Activated naive CD8-positive, alpha-beta T cell (primary cell): ENCODE measurements around the gene TSPOAP1.

ENCODE experiments used
- H3K27ac Mint-ChIP-seq: one replicate; pipeline ENCODE4 v1.8.0; 2021; ENCODE audit warnings: mixed read lengths
- H3K27me3 Mint-ChIP-seq: one replicate; pipeline ENCODE4 v1.8.0; 2021; ENCODE audit warnings: mixed read lengths
- H3K36me3 Mint-ChIP-seq: one replicate; pipeline ENCODE4 v1.8.0; 2021; ENCODE audit warnings: mixed read lengths
- H3K4me1 Mint-ChIP-seq: one replicate; pipeline ENCODE4 v1.8.0; 2021; ENCODE audit warnings: low read depth, mixed read lengths
- H3K4me3 Mint-ChIP-seq: one replicate; pipeline ENCODE4 v1.8.0; 2021; ENCODE audit warnings: mild to moderate bottlenecking, mixed read lengths
- H3K9me3 Mint-ChIP-seq: one replicate; pipeline ENCODE4 v1.8.0; 2021; ENCODE audit warnings: low read depth, mixed read lengths

TSPOAP1 gene

DNA sequence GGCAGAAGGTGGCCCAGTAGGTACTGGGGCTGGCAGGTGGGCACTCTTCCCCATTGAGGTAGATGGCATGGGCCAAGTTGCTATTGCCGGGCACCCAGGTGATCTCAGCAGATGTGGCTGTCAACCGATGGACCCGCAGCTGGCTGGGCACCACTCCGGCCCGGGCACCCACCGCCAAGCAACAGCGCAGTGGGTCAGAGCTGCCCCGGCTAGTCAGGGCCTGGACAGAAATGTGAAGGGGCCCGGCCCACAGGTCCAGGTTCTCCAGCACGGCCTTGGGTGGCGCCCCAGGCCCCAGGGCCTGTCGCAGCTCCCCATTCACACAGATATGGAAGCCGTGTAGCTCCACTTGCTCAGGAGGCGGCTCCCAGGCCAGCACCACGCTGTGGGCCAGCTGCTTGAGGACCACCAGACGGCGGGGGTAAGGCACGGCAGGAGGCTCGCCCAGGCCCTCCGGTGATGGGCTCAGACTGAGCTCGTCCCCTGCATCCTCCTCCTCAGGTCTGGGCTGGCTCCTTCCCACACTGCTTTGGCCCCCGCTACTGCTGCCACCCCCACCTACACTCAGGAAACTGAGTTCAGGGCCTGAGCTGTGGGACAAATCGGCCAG is 16.5 kb downstream of the TSPOAP1 start:
- Mint-ChIP-seq H3K27ac (no peak overlapping the region), H3K4me1 (no peaks in the 10 kb centered on the region), H3K36me3 (peaks cover 5% of the 10 kb centered on the region), H3K27me3 (no peaks in the 10 kb centered on the region), H3K9me3 (no peaks in the 10 kb centered on the region), H3K4me3 (no peak overlapping the region)

DNA sequence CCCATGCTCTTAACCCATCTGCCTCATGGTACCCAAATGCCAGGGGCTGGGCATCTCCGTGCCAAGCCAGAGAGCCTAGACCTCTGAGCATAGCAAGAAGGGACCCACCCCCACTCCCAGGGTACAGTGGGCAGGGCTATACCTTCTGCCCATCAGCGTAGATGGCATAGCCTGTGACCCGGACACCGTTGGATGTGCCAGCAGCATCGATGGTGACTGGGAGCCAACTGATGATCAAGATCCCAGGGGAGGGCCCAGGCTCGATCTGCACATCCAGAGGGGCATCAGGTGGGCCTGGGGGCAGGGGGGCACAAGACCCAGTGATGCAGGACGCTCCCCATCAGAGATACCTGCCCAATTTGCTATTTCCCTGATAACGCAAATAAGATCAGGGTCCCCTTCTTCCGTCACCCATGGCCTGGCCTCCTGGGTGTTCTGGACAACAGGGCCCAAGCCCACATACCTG is 17.1 kb downstream of the TSPOAP1 start:
- Mint-ChIP-seq H3K27me3 (no peaks in the 10 kb centered on the region), H3K4me3 (no peak overlapping the region), H3K27ac (no peak overlapping the region), H3K4me1 (no peaks in the 10 kb centered on the region), H3K36me3 (peaks cover 7% of the 10 kb centered on the region), H3K9me3 (no peaks in the 10 kb centered on the region)

DNA sequence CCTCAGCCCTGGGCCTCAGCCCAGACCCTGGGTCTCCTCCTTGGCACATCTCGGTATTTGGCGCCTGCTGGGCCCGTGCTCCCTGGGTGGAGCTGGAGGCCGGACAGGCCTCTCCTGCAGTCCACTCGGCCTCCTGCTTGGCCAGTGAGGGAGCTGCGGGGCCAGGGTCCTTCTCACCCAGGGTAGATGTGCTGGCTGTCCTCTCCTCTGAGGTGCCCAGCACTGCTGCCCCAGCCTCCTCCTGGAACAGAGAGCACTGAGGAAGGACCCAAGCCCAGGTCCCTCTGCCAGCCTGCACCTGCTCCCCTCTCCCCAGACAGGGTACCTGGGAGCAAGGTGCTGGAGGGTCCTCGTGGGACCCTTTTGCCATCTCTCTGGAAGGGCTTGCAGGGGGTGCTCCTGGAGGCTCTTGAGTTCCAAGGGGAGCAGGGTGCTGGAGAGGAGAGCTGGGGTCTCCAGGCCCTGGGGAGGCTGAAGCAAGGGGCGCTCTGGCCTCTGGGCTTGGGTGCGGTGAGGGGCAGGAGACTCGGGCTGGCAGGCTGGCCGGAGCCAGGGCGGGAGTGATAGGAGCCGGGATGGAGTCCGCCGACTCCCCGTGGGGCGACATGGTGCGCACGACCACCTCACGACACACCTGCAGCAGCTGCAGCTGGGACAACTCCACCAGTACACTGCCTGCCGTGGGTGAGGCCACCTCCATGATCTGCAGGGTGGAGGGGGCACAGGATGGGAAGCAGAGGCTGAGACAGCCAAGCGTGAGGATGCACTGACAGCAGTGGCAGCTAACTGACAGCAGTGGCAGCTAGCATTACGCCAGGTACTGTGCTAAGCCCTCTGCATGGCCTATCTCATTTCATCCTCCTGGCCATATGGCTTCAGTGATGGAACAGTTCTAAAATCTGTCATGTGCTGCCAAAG is 17.8 kb downstream of the TSPOAP1 start:
- Mint-ChIP-seq H3K4me3 (no peak overlapping the region), H3K27ac (no peak overlapping the region), H3K9me3 (no peaks in the 10 kb centered on the region)

DNA sequence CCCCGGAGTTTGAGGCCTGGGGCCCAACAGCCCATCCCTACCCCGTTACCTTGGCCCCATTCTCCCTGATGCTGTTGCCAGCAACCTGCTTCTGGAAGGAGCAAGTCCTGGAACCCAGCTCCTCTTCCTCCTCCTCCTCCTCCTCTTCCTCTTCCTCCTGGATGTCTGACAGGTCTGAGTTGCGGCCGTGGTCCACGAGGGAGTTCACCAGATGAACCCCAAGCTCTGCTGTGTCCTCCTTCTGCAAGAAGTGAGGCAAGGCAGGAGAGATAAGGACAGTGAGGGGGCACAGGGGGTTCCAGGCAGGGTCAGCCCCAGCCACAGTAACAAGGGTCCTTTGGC is 18.7 kb downstream of the TSPOAP1 start:
- no peaks in the 10 kb centered on the region for H3K27me3 Mint-ChIP-seq
- H3K9me3 Mint-ChIP-seq, result no peaks in the 10 kb centered on the region
- peaks cover 7% of the 10 kb centered on the region for H3K36me3 Mint-ChIP-seq
- no peak overlapping the region for H3K27ac Mint-ChIP-seq
- no peaks in the 10 kb centered on the region for H3K4me1 Mint-ChIP-seq
- no peak overlapping the region for H3K4me3 Mint-ChIP-seq

More for the DNA sequence above, 17.8 kb downstream of the TSPOAP1 start:
- Mint-ChIP-seq H3K36me3 (peaks cover 7% of the 10 kb centered on the region), H3K4me1 (no peaks in the 10 kb centered on the region), H3K27me3 (no peaks in the 10 kb centered on the region)

DNA sequence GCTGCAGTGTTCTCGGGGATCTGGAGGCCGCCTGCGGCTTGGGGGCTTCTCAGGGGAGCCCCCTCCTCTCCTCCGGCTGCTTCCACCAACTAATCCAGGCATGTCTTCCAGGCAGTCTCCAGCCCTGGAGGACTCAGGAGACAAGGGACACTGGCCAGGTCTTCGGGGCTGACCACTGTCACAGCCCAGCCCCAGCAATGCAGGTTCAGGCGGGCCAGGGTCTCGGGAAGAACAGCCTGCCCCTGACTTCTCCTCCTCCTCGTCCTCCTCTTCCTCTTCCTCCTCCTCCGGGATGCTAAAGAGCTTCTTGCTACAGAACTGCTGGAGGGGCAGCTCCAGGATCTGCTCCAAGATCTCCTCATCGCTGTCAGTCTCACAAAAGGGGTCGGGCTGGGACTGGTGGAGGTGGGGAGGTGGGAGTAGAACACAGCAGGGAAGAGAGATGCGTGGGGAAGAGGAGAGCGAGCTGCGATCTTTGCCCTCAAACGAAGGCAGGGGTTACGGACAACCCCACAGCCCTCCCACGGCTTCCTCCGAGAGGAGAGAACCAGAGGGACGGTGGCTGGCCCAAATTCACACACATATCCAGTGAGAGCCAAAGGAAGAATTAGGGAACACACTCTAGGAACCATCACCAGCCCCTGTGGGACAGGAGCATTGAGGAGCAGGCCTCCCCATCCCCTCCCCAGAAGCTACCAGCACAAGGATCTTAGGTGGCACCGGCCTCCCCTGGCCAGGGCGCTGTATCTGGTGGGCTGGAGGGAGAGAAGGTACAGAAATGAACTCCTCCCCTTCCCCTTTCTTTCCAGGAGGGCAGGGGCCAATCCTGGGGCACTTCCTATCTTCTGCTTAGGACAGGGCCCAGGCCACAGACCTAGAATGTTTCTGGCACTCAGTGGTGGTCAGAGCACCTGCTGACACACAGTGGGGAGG is 19.3 kb downstream of the TSPOAP1 start:
- H3K4me1 Mint-ChIP-seq, result peaks cover under 1% of the 10 kb centered on the region
- H3K9me3 Mint-ChIP-seq, result no peaks in the 10 kb centered on the region
- H3K4me3 Mint-ChIP-seq, result no peak overlapping the region
- H3K27me3 Mint-ChIP-seq, result no peaks in the 10 kb centered on the region
- peaks cover 7% of the 10 kb centered on the region for H3K36me3 Mint-ChIP-seq
- no peak overlapping the region for H3K27ac Mint-ChIP-seq

DNA sequence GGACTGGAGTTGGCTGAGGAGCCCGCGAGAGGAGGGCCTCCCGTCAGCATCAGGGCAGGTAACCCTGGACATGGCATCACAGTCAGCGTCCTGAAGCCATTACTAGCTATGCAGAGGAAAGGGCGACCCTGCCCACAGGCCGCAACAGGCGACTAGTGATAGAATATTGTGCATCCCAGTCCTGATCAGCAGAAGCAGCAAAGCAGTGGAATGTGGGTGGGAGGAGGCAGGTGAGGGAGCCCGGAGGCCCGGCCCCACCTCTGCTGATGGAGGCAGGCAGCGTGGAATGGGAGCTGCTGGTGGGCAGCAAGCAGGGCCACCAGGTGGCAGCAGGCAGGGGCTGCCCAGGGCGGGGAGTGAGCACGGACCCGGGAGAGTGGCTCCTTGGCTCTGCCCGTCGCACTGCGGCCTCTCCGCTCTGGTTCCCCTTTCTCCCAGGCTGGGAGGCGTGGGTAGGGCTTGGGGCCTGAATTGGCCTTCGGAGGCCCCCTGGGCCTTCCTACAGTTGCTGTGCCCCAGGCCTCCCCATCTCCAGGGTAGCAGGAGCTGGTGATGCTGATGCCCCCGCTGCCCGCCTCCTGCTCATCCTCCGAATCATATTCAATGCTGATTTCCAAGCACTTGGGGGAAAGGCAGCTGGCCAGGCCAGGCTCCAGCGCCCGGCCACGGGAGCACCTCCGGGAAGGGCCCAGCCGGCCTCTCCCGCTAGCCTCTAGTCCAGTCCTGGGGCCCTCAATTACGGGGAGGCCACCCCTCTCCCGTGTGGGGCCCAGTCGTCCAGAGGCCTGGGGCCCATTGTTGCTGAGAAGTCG is 20.2 kb downstream of the TSPOAP1 start:
- Mint-ChIP-seq H3K27me3 (no peaks in the 10 kb centered on the region), H3K27ac (no peak overlapping the region), H3K9me3 (no peaks in the 10 kb centered on the region), H3K4me3 (no peak overlapping the region), H3K36me3 (peaks cover 7% of the 10 kb centered on the region), H3K4me1 (peaks cover 2% of the 10 kb centered on the region)

DNA sequence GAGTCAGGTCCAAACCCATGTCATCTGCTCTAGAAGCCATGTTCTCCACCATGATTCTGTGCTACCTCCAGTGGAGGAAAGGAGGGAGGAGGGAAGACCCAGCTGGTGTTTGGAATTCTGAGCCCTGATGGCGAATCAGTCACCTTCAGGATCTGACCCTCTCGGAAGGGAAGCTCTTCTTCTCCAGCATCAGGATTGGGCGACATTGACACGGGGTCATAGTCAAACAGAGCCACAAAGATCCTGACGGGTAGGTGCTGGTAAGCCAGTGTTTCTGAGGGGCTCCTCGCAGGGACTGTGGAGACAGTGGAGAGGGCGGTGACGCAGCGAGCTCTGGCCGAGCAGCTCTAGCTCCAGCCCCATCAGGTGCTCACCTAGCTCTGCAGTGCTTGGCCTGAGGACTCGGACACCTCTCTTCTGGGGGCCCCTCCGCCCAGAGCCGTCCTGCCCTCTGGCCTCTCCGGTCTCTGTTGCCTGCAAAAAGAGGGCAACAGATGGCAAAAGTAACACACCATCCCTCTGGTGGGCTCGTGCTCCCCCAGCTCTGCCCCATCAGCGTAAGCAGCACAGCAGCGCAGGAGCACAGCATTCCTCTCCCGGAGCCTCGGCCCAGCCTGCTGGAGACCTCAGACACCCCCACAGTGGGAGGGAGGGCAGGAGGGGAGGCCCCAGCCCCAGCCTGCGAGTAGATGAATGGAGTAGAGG is 21.0 kb downstream of the TSPOAP1 start:
- no peaks in the 10 kb centered on the region for H3K9me3 Mint-ChIP-seq

DNA sequence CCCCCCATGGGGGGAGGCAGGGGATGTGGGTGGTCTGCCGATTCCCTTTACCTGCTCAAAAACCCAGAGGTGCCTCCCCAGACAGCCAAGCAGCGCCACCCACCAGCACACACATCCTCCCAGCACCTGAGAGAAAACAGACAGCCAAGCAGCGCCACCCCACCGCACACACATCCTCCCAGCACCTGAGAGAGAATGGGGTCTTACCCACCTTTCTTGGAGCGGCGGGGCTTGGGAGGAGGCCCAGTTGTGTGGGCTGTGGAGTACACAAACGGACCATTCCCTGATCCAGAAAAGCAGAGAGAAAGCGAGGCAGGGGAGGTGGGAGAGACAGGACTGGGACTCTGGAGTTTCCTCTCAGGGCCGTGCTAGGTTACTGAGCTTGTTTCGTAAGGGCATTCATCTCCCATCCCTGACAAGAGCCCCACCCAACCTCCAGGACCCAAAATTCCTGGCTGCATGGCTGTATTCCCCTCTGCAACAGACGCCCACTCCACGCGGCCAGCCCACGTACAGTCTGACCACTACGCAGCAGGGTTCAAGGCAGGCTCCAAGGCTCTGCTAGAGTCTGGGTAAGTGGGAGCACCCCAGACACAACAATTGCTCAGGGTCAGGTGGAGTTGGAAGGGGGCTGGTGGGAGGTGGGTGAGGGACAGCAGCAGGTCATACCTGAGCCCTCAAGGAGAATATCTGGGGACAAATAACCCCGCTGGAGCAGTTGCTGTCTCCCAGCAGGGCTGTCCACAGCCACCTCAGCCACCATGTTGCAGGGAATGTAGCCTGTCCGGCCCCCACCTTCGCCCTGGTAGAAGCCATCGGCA is 22.3 kb downstream of the TSPOAP1 start:
- peaks cover 2% of the 10 kb centered on the region for H3K4me1 Mint-ChIP-seq
- no peak overlapping the region for H3K27ac Mint-ChIP-seq
- no peak overlapping the region for H3K4me3 Mint-ChIP-seq
- H3K9me3 Mint-ChIP-seq, result no peaks in the 10 kb centered on the region
- peaks cover 7% of the 10 kb centered on the region for H3K36me3 Mint-ChIP-seq
- H3K27me3 Mint-ChIP-seq, result no peaks in the 10 kb centered on the region

More for the DNA sequence above, 21.0 kb downstream of the TSPOAP1 start:
- H3K4me1 Mint-ChIP-seq, result peaks cover 2% of the 10 kb centered on the region
- no peak overlapping the region for H3K4me3 Mint-ChIP-seq
- peaks cover 7% of the 10 kb centered on the region for H3K36me3 Mint-ChIP-seq
- H3K27me3 Mint-ChIP-seq, result no peaks in the 10 kb centered on the region
- no peak overlapping the region for H3K27ac Mint-ChIP-seq

DNA sequence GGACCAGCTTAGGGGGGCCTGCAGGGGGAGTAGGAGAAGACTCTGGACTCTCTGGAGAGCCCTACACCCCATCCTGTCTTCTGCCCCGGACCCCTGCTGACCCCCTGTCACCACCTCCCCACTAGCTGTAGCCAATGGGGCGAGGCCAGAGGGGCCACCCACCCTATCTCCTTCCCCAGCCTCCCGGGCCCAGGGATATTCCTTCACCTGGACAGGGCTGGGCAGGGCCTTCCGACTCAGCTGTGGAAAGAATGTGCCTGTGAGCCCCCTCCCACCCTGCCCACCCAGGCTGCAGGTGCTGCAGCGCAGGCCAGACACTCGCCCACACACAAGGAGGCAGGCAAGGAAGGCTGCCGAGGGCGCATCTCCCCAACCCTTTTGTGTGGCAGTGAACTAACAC is 23.0 kb downstream of the TSPOAP1 start:
- H3K9me3 Mint-ChIP-seq, result no peaks in the 10 kb centered on the region
- H3K36me3 Mint-ChIP-seq, result peaks cover 7% of the 10 kb centered on the region
- H3K4me3 Mint-ChIP-seq, result no peak overlapping the region
- no peak overlapping the region for H3K27ac Mint-ChIP-seq
- no peaks in the 10 kb centered on the region for H3K27me3 Mint-ChIP-seq
- H3K4me1 Mint-ChIP-seq, result peaks cover 2% of the 10 kb centered on the region

DNA sequence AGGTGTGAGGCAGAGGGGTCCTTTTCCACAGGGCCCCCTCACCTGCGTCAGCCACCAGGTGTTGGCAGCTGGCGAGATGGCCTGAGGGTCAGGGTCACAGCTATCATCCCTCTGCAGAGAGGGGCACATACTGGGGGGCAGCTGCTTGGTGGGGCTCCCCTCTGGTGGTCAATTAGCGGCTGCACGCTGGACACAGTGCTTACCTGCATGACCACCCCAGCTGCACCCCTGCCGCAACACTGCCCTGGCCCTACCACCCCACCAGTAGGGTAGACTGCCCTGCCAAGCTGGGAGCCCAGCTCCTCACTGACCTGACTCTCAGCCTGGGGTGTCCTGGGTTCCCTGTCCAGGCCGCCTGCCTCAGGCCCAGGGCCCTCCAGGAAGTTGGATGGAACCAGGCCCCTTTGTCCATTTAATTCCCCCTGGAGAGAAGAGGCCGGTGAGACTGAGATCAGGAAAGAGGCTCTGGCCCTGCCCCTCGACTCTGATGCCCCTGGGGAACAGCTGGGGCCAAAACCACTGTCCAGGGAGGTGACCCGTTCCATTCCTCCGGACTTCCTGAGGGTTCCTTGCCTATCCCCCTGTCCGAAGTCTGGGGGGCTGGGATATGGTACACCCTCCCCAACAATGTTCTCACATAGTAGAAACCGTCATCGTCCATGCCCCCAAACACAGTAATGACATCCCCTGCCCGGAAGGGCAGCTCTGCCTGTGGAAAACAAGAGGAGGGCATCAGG is 23.7 kb downstream of the TSPOAP1 start:
- peaks cover 6% of the 10 kb centered on the region for H3K36me3 Mint-ChIP-seq
- no peaks in the 10 kb centered on the region for H3K9me3 Mint-ChIP-seq
- H3K27ac Mint-ChIP-seq, result no peak overlapping the region
- no peak overlapping the region for H3K4me3 Mint-ChIP-seq
- H3K4me1 Mint-ChIP-seq, result peaks cover 2% of the 10 kb centered on the region
- H3K27me3 Mint-ChIP-seq, result no peaks in the 10 kb centered on the region

DNA sequence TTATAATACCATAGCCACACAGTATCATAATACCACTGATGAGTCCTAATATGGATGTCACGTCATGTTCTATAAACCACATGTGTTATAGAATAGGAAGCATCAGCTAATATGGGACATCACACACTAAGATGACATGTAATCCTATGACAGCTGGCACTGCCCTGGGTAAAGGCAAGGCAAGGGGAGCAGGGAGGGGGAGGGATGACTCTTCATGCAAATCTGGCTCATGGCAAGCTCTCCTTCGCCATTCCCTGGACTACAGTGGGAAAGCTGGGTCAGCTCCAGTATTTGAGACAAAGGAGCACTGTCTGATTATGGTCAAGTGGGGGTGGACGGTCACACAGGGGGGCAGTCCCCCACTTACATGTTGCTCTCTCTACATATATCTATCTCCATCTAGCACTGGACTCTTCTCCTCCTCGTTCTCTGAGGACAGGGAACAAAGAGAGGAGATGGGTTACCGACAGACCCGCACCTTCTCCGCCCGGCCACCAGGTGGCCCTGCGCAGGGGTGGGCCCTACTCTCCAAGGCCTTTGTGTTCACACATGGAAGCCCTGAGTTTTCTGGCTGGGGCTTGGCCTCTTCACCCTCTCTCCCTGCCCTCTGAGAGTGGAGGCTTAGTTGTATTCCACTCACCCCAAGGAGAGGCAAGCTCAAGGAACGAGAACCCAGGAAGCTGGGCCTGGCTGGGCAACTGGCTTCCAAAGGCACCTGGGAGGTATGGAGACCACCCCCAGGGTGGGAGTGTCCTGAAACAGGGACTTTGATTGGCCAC is 24.4 kb downstream of the TSPOAP1 start:
- Mint-ChIP-seq H3K36me3 (peaks cover 5% of the 10 kb centered on the region), H3K4me1 (peaks cover 2% of the 10 kb centered on the region), H3K27me3 (no peaks in the 10 kb centered on the region), H3K27ac (no peak overlapping the region), H3K9me3 (no peaks in the 10 kb centered on the region), H3K4me3 (no peak overlapping the region)

DNA sequence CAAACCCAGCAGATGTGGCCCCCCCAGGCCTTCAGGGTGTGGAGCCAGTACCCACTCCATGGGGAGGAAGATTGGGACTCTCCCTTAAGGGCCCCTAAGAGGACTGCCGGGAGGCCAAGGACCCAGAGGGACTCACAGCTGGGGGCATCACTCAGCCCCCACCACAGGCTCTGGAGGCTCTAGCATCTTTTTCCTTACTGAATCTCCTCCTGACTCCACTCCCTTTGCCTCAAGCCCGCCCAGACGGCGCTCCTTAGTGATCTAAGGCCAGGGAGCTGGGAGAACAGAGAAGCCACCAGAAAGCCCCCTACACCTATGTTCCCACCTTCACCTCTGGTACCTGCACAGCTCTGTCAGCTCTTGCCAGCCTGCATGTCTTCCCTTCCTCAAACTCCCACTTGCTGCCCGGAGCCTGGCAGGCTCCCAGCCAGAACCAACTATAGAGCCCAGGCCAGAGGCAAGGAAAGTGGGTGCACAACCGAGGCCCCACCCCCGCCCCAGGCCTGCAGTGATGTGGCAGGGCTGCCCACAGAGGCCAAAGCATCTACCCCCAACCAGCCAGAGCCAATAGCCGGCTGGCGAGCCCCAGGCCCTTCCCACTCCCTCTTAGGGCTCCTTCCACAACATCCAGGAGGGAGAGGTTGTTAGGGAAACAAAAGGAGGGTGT is 25.5 kb downstream of the TSPOAP1 start:
- Mint-ChIP-seq H3K4me1 (peaks cover 2% of the 10 kb centered on the region), H3K4me3 (no peak overlapping the region), H3K27me3 (no peaks in the 10 kb centered on the region)

More for the DNA sequence above, 25.5 kb downstream of the TSPOAP1 start:
- H3K27ac Mint-ChIP-seq, result no peak overlapping the region
- peaks cover 5% of the 10 kb centered on the region for H3K36me3 Mint-ChIP-seq
- H3K9me3 Mint-ChIP-seq, result no peaks in the 10 kb centered on the region
